MM.1S (cell line): ENCODE results near the gene TEKT3.

Source experiments
- DNase-seq: peaks from one replicate; pipeline ENCODE4 v3.0.0-alpha.2; 2015
- H2AFZ ChIP-seq: fragments of 300-600 bp; sonication (generic); 2 replicates; pipeline ENCODE4 v1.6.0; 2016; ENCODE audit warnings: antibody characterized with exemption, low read length
- H3F3A ChIP-seq: fragments of 300-600 bp; sonication (generic); 2 replicates; pipeline ENCODE4 v1.6.1; 2016; ENCODE audit warnings: mild to moderate bottlenecking, antibody characterized with exemption, low read length, moderate library complexity, mixed read lengths; ENCODE audit not compliant: insufficient read depth
- H3K27ac ChIP-seq: fragments of 300-600 bp; sonication (generic); 2 replicates; pipeline ENCODE4 v1.5.1; 2016; ENCODE audit warnings: mild to moderate bottlenecking, low read length
- H3K27me3 ChIP-seq: fragments of 300-600 bp; sonication (generic); replicated peaks from 2 replicates; pipeline ENCODE4 v1.6.0; 2016; ENCODE audit warnings: low read length; ENCODE audit not compliant: insufficient read depth
- H3K36me3 ChIP-seq: fragments of 300-600 bp; sonication (generic); replicated peaks from 2 replicates; pipeline ENCODE4 v1.6.1; 2016; ENCODE audit warnings: mild to moderate bottlenecking, low read length, mixed read lengths; ENCODE audit not compliant: insufficient read depth
- H3K4me1 ChIP-seq: fragments of 300-600 bp; sonication (generic); 2 replicates; pipeline ENCODE4 v1.6.1; 2016; ENCODE audit warnings: low read length, mixed read lengths
- H3K4me2 ChIP-seq: fragments of 300-600 bp; sonication (generic); 2 replicates; pipeline ENCODE4 v1.6.0; 2016; ENCODE audit warnings: low read depth, low read length
- H3K4me3 ChIP-seq: fragments of 300-600 bp; sonication (generic); 2 replicates; pipeline ENCODE4 v1.5.1; 2016; ENCODE audit warnings: low read length, mixed read lengths
- H3K79me2 ChIP-seq: fragments of 300-600 bp; sonication (generic); 2 replicates; pipeline ENCODE4 v1.6.1; 2016; ENCODE audit warnings: mixed run types, low read length, mixed read lengths
- H3K9ac ChIP-seq: fragments of 300-600 bp; sonication (generic); 2 replicates; pipeline ENCODE4 v1.6.1; 2016; ENCODE audit warnings: low read length, mixed read lengths
- H3K9me2 ChIP-seq: fragments of 300-600 bp; sonication (generic); replicated peaks from 2 replicates; pipeline ENCODE4 v1.6.1; 2016; ENCODE audit warnings: mild to moderate bottlenecking, low read length, mixed read lengths; ENCODE audit not compliant: insufficient read depth
- H3K9me3 ChIP-seq: fragments of 300-600 bp; sonication (generic); replicated peaks from 2 replicates; pipeline ENCODE4 v1.6.1; 2016; ENCODE audit warnings: mild to moderate bottlenecking, low read length, mixed read lengths; ENCODE audit not compliant: insufficient read depth
- H4K20me1 ChIP-seq: fragments of 300-600 bp; sonication (generic); 2 replicates; pipeline ENCODE4 v1.6.1; 2016; ENCODE audit warnings: mild to moderate bottlenecking, low read length, moderate library complexity, mixed read lengths; ENCODE audit not compliant: insufficient read depth
- CTCF ChIP-seq: fragments of 300-600 bp; sonication (generic); IDR thresholded peaks from 2 replicates; pipeline ENCODE4 v1.5.1; 2016; ENCODE audit warnings: antibody characterized with exemption, low read length, mixed read lengths
- EZH2 ChIP-seq: fragments of 300-600 bp; sonication (generic); optimal IDR thresholded peaks from 2 replicates; pipeline ENCODE3; 2017; ENCODE audit warnings: low read depth, mild to moderate bottlenecking, antibody characterized with exemption, low read length, mixed read lengths
- EZH2phosphoT487 ChIP-seq: fragments of 300-600 bp; sonication (generic); IDR thresholded peaks from 2 replicates; pipeline ENCODE4 v1.6.1; 2018; ENCODE audit warnings: antibody characterized with exemption, low read length

TEKT3 gene

GRCh38 chr17:15381707-15382106 is 40.3 kb upstream of the TEKT3 start:
- Histone ChIP-seq H3K79me2 (no peaks in the 10 kb centered on the region), H3F3A (no peaks in the 10 kb centered on the region), H3K4me2 (no peak overlapping the region), H3K9me2 (no peaks in the 10 kb centered on the region), H3K36me3 (no peaks in the 10 kb centered on the region), H3K27me3 (no peaks in the 10 kb centered on the region), H2AFZ (no peak overlapping the region), H3K27ac (no peak overlapping the region), H4K20me1 (no peaks in the 10 kb centered on the region), H3K9ac (no peak overlapping the region), H3K9me3 (no peaks in the 10 kb centered on the region), H3K4me3 (no peak overlapping the region), H3K4me1 (no peaks in the 10 kb centered on the region)
- TF ChIP-seq EZH2: no peak
- no peak for TF ChIP-seq CTCF
- TF ChIP-seq EZH2phosphoT487: no peak
- no peak for DNase-seq

GRCh38 chr17:15380446-15380845 is 39.0 kb upstream of the TEKT3 start:
- Histone ChIP-seq H3K36me3 (no peaks in the 10 kb centered on the region), H3F3A (no peaks in the 10 kb centered on the region), H3K9ac (no peak overlapping the region), H3K79me2 (no peaks in the 10 kb centered on the region), H3K4me1 (no peaks in the 10 kb centered on the region), H3K9me3 (no peaks in the 10 kb centered on the region), H3K27me3 (no peaks in the 10 kb centered on the region), H3K4me3 (no peak overlapping the region), H4K20me1 (no peaks in the 10 kb centered on the region), H3K4me2 (no peak overlapping the region), H2AFZ (no peak overlapping the region), H3K27ac (no peak overlapping the region), H3K9me2 (no peaks in the 10 kb centered on the region)
- TF ChIP-seq CTCF (no peak), EZH2phosphoT487 (no peak), EZH2 (no peak)
- no peak for DNase-seq

- no peak for DNase-seq
- no peak for TF ChIP-seq EZH2phosphoT487
- TF ChIP-seq EZH2: no peak
- TF ChIP-seq CTCF: no peak
- Histone ChIP-seq H3K79me2 (no peaks in the 10 kb centered on the region), H3K4me2 (no peak overlapping the region), H3K27ac (no peak overlapping the region), H3K27me3 (no peaks in the 10 kb centered on the region), H4K20me1 (no peaks in the 10 kb centered on the region), H3K9me3 (no peaks in the 10 kb centered on the region), H3K9ac (no peak overlapping the region), H3K4me3 (no peak overlapping the region), H3K4me1 (no peaks in the 10 kb centered on the region), H3K9me2 (no peaks in the 10 kb centered on the region), H2AFZ (no peak overlapping the region), H3F3A (no peaks in the 10 kb centered on the region), H3K36me3 (no peaks in the 10 kb centered on the region)
Observed at GRCh38 chr17:15379659-15380058, 38.3 kb upstream of the TEKT3 start.
